IMR-90 (cell line): ENCODE measurements around the gene CRTAC1.

Experiments
- CTCF ChIP-seq: conservative IDR thresholded peaks from 2 replicates; pipeline ENCODE4 v1.5.1; 2012; ENCODE audit warnings: mild to moderate bottlenecking, low read depth, low read length, improper control_type of control experiment
- NFE2L2 ChIP-seq: fragments of 150-350 bp; IDR thresholded peaks from 2 replicates; pipeline ENCODE4 v1.6.1; 2016; ENCODE audit warnings: low read depth, mild to moderate bottlenecking, low read length
- POLR2A ChIP-seq: IDR thresholded peaks from 2 replicates; pipeline ENCODE4 v1.6.1; 2012; ENCODE audit warnings: mild to moderate bottlenecking, low read depth, low read length
- SMC3 ChIP-seq: fragments of 150-350 bp; IDR thresholded peaks from 2 replicates; pipeline ENCODE4 v1.6.1; 2016; ENCODE audit warnings: low read depth, mild to moderate bottlenecking, antibody characterized with exemption, low read length, moderate library complexity

- TF ChIP-seq CTCF = no peak
- TF ChIP-seq SMC3 = no peak
- no peak for TF ChIP-seq POLR2A
- TF ChIP-seq NFE2L2 = no peak
These were observed 127.0 kb downstream of the CRTAC1 start for GRCh38 chr10:97903128-97904017.
